NOMO-1 treated with dmso at 0.1 percent for 144 hours (cell line): ENCODE measurements around the gene SLIT1.

Experiments used
- DNase-seq: peaks from one replicate; lab custom pipeline; 2025; ENCODE audit not compliant: unreplicated experiment; lab: John Stamatoyannopoulos, UW

The SLIT1 gene

DNA sequence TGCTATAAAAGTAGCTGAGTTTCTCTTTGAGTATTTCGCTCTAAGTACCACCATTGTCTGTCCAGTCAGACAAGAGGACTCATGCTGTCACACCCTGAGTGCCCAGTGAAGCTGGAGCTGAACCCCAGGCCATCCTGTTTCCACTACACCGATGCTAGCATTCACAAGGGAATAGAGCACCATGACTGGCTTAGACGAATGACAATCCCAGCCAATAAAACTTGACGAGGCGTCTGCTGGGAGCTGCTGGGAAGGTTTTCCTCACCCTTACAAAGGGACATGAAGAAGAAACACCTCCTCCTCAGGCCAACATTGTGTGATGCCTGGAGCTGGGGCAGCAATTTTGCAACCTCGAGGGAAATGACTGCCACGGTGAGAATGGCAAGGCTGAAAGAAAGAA, 17.5 kb upstream of the SLIT1 start:
- DNase-seq: no peak

- DNase-seq: no peak
These were observed 14.9 kb upstream of the SLIT1 start for GRCh38 chr10:97200616-97201015.

- DNase-seq: no peak
These were observed 13.4 kb upstream of the SLIT1 start for GRCh38 chr10:97199152-97199551.

DNA sequence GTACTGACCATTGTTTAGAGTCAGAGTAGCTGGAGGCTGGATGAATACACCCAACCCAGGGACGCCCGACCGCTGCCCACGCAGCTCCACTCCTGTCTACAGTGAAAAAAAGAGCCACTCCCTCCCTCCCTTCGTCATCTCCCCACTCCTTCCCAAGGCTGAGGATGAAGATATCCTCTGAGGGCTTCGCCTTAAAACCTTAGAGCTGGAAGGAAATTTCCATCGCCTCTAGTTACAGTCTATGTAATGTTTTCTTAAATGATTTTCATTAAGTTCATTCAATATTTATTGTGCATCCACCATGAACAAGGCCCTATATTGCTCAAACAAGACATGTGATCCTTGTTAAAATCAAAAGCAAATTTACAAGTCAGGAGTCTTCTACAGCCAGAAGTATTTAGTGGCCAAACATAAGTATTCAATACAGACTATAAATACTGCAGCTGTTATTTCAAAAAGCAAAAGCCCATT, 11.3 kb upstream of the SLIT1 start:
- DNase-seq: no peak

DNA sequence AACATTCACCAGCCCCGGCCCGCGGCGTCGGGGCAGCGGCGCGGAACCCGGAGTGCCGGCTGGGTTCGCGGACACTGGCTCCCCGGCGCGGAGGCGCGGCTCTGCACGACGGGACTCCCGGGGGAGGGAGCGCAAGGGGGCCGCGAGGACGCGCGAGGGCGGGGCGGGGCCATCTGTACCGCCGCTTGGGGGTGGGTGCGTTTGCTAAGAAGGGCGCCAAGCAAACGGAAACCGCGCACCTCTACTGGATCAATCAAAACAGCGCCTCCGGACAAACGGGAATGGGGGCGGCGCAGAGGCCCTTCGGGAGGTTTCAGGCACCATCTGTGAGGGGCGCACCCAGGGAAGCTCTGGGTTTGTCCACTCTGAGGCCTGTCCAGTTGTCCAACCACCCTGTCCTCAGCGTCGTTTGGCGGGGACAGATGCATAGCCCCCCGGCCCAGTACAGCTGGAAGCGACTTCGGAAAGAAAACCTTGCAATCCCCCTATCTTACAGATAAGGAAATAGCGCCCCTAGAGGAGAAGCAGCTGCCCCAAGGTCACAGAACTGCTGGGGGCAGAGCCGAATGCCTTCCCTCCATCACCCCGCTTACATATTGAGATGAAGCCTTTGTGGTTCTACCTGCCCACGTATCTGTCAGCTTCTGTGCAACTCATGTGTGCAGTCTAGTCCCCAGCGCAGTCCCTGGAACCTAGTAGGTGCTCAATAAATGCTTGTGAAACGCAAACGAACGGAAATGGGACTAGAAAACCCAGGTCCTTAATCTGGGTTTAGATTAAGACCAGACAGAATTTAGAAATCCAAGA, 10.7 kb upstream of the SLIT1 start:
- peak; percentile 59 for DNase-seq

GRCh38 chr10:97195706-97196222, 10.0 kb upstream of the SLIT1 start:
- no peak for DNase-seq

- DNase-seq: no peak
These were observed 7.2 kb upstream of the SLIT1 start for GRCh38 chr10:97192952-97193435.

GRCh38 chr10:97190450-97190849, 4.7 kb upstream of the SLIT1 start:
- DNase-seq: no peak

GRCh38 chr10:97188261-97188711, 2.5 kb upstream of the SLIT1 start:
- no peak for DNase-seq

DNA sequence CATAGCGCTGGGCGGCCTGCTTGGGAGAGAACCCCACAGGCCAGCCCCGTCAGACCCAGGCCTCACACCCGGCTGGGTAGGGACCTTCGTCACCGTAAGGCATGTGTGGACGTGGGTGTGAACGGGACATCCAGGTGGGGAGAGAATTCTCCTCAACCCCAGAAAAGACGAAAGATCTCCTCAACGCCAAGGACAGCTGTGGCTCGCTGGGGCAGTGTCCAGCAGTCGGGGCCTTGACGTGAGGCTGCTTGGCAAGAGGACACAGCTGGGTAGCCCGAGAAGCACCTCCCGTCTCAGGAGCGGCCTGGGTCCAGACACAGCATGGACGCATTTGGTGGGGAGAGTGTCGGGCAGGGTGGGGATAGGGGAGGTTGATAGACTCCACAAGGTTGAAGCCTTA, 1.2 kb upstream of the SLIT1 start:
- DNase-seq: no peak

- DNase-seq: no peak
These were observed 811 bp downstream of the SLIT1 start for GRCh38 chr10:97184971-97185325.

GRCh38 chr10:97183314-97183713, 2.4 kb downstream of the SLIT1 start:
- DNase-seq: no peak

GRCh38 chr10:97182288-97182990, 3.3 kb downstream of the SLIT1 start:
- DNase-seq: no peak

GRCh38 chr10:97180986-97181385, 4.8 kb downstream of the SLIT1 start:
- DNase-seq: no peak

- DNase-seq: no peak
These were observed 5.4 kb downstream of the SLIT1 start for GRCh38 chr10:97180363-97180755.

DNA sequence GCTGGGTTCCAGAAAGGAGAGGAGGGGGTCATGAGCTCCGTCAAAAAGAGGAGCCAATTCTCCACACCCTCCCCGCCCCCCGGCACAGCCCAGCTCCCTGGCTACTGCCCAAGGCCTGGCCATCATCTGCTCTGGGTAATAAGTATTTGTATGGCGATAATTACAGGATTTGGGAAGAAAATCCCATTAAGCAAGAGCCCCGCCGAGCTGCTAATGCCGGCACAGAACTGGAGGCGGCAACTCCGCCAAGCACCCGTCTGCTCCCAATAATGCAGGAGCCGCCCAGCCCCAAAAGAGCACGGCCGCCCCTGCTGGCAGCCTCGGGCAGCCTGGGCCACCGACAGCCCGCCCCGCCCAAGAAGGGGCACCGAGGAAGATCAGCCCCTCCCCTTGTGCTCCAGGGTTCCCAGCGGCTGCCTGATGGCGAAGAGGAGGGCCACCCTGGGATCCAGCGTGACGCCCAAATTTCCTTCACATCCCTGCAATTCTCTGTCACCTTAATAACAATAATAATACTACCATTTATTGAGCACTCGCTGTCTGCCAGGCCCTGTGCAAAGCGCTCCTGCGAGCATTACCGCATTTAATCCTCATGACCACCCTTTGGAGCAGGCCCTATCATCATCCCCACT, 5.9 kb downstream of the SLIT1 start:
- DNase-seq: no peak

GRCh38 chr10:97179311-97179710, 6.4 kb downstream of the SLIT1 start:
- DNase-seq: no peak

- no peak for DNase-seq
These were observed 7.7 kb downstream of the SLIT1 start for GRCh38 chr10:97178074-97178473.

DNA sequence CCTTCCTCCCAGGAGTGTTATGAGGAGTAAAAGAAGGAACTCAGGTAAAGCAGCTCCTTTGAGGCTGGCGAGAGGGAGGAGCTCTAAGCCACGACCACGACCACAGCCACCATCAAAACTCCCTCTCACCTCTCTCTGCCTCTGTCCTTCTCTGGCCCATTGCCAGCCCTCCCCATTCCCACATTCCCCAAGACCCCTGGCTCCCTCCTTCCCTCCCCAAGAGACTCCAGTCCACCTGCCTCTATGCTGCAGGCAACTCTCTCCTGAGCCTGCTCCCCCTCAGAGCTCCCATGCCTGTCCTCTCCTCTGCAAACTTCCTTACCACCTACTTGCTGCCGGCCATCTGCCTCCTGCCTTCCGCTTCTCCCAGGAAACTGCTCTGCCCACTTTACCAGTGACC, 9.5 kb downstream of the SLIT1 start:
- DNase-seq: no peak

GRCh38 chr10:97175586-97175985, 10.2 kb downstream of the SLIT1 start:
- DNase-seq: no peak

DNA sequence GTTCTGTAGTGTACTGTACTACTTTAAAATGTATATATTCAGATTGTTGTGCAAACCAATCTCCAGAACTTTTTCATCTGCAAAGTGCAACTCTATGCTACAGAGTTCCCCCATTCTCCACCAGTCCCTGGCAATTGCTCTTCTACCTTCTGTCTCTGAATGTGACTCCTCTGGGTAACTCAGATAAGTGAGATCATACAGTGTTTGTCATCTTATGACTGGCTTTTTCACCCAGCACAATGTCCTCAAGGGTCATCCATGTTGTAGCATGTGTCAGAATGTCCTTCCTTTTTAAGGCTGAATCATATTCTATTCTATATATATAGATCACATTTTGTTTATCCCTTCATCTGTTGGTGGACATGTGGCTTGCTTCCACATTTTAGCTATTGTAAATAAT, 10.8 kb downstream of the SLIT1 start:
- no peak for DNase-seq
